HepG2 (cell line): ENCODE data around the gene GSDMA. TPM values are rescaled to one million over a fixed set of nuclear protein-coding genes. Genes with fewer than 3 reads are reported as not detected.
A peak's percentile ranks its signal among the peaks of the same experiment; 100 is the strongest.

Experiments
- ARID5B ChIP-seq: IDR thresholded peaks from 2 replicates; pipeline ENCODE4 v1.4.0; 2020; ENCODE audit warnings: mild to moderate bottlenecking, missing genetic modification reagents
- ATF1 ChIP-seq: IDR thresholded peaks from 2 replicates; pipeline ENCODE4 v1.6.1; 2016; ENCODE audit warnings: mild to moderate bottlenecking, control low read depth
- CBFB ChIP-seq: sonication (generic); formaldehyde crosslinking; IDR thresholded peaks from 2 replicates; pipeline ENCODE4 v1.4.0; 2020; ENCODE audit warnings: missing genetic modification reagents
- DMAP1 ChIP-seq: IDR thresholded peaks from 2 replicates; pipeline ENCODE4 v1.6.1; 2016
- KDM3A ChIP-seq: IDR thresholded peaks from 2 replicates; pipeline ENCODE4 v1.6.1; 2018; ENCODE audit warnings: low read depth, missing compliant biosample characterization
- MED1 ChIP-seq: sonication (generic); formaldehyde crosslinking; IDR thresholded peaks from 2 replicates; pipeline ENCODE4 v1.4.0; 2020; ENCODE audit warnings: missing genetic modification reagents
- MXD1 ChIP-seq: sonication (generic); formaldehyde crosslinking; IDR thresholded peaks from 2 replicates; pipeline ENCODE4 v1.4.0; 2020; ENCODE audit warnings: mild to moderate bottlenecking, missing genetic modification reagents
- MXI1 ChIP-seq: IDR thresholded peaks from 3 replicates; pipeline ENCODE4 v1.6.1; 2012; ENCODE audit warnings: low read depth, low read length, inconsistent platforms, borderline replicate concordance
- SALL1 ChIP-seq: sonication (generic); formaldehyde crosslinking; IDR thresholded peaks from 2 replicates; pipeline ENCODE4 v1.8.0; 2022; ENCODE audit warnings: mild to moderate bottlenecking, missing genetic modification reagents
- ZFYVE20 ChIP-seq: sonication (generic); formaldehyde crosslinking; IDR thresholded peaks from 2 replicates; pipeline ENCODE4 v1.8.0; 2023; ENCODE audit warnings: low read depth, mild to moderate bottlenecking, moderate library complexity, missing genetic modification reagents, borderline replicate concordance
- ZNF124 ChIP-seq: sonication (generic); formaldehyde crosslinking; IDR thresholded peaks from 2 replicates; pipeline ENCODE4 v1.4.0; 2020; ENCODE audit warnings: missing genetic modification reagents
- ZNF17 ChIP-seq: sonication (generic); formaldehyde crosslinking; IDR thresholded peaks from 2 replicates; pipeline ENCODE4 v1.5.0; 2020; ENCODE audit warnings: mild to moderate bottlenecking, missing genetic modification reagents
- ZNF276 ChIP-seq: sonication (generic); formaldehyde crosslinking; IDR thresholded peaks from 2 replicates; pipeline ENCODE4 v1.4.0; 2020; ENCODE audit warnings: mild to moderate bottlenecking, low read depth, missing genetic modification reagents
- ZNF740 ChIP-seq: sonication (generic); formaldehyde crosslinking; IDR thresholded peaks from 2 replicates; pipeline ENCODE4 v1.4.0; 2020; ENCODE audit warnings: missing genetic modification reagents
- ZNF850 ChIP-seq: sonication (generic); formaldehyde crosslinking; conservative IDR thresholded peaks from 2 replicates; pipeline ENCODE4 v1.9.0; 2021; ENCODE audit warnings: mild to moderate bottlenecking, missing genetic modification reagents
- ZSCAN22 ChIP-seq: sonication (generic); formaldehyde crosslinking; IDR thresholded peaks from 2 replicates; pipeline ENCODE4 v1.4.0; 2020; ENCODE audit warnings: mild to moderate bottlenecking, missing genetic modification reagents
- polyA plus RNA-seq, 8 experiments: library from polyadenylated mRNA; depleted of rRNA in 3 of 8; stranded (reverse) in 7 of 8; unstranded in 1 of 8; fragments of >200 nt; fragmentation: Illumina TruSeq in 4 of 8; extraction: Trizol in 4 of 8; gene quantifications; 2 replicates each; pipeline versions ENCODE4 v1.2.1 to v1.2.3, GENCODE V29; 2011 to 2016; ENCODE audit warnings: low read depth in 4 of 8, missing spikeins in 1 of 8, mixed read lengths in 1 of 8; ENCODE audit not compliant: insufficient read depth in 1 of 8
- total RNA-seq, 5 experiments: library from RNA; depleted of rRNA; stranded (reverse); fragments of >200 nt; fragmentation: Illumina TruSeq; extraction: Trizol; gene quantifications; 2 replicates each; pipeline ENCODE4 v1.2.3, GENCODE V29; 2016; ENCODE audit warnings: low read depth in 1 of 5
- TF ChIP-seq, protein P1 (sequence below): sonication (generic); formaldehyde crosslinking; IDR thresholded peaks from 2 replicates; pipeline ENCODE4 v1.8.0; 2022; ENCODE audit warnings: low read depth, missing genetic modification reagents
- TF ChIP-seq, protein P2 (sequence below): sonication (generic); formaldehyde crosslinking; IDR thresholded peaks from 2 replicates; pipeline ENCODE4 v1.5.0; 2020; ENCODE audit warnings: mild to moderate bottlenecking, missing genetic modification reagents

Gene GSDMA
- total and polyA plus RNA-seq, 2 of the 13 experiments (the other 11 are each of a cell fraction or from before 2014, with no cell fraction given), result not detected

- TF ChIP-seq ARID5B (CRISPR knock-in tag), result no peak
- peak; percentile 30; the same call in 1 of the 2 replicates for TF ChIP-seq DMAP1 (CRISPR knock-in tag)
- TF ChIP-seq, protein P1, sequence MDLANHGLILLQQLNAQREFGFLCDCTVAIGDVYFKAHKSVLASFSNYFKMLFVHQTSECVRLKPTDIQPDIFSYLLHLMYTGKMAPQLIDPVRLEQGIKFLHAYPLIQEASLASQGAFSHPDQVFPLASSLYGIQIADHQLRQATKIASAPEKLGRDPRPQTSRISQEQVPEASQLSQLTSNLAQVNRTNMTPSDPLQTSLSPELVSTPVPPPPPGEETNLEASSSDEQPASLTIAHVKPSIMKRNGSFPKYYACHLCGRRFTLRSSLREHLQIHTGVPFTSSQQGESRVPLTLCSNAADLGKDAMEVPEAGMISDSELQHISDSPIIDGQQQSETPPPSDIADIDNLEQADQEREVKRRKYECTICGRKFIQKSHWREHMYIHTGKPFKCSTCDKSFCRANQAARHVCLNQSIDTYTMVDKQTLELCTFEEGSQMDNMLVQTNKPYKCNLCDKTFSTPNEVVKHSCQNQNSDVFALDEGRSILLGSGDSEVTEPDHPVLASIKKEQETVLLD, result no peak
- TF ChIP-seq, protein P2, sequence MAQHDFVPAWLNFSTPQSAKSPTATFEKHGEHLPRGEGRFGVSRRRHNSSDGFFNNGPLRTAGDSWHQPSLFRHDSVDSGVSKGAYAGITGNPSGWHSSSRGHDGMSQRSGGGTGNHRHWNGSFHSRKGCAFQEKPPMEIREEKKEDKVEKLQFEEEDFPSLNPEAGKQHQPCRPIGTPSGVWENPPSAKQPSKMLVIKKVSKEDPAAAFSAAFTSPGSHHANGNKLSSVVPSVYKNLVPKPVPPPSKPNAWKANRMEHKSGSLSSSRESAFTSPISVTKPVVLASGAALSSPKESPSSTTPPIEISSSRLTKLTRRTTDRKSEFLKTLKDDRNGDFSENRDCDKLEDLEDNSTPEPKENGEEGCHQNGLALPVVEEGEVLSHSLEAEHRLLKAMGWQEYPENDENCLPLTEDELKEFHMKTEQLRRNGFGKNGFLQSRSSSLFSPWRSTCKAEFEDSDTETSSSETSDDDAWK, result no peak
- TF ChIP-seq ZNF740 (CRISPR knock-in tag), result no peak; the same call in 1 of the 2 replicates
- peak; percentile 60; the same call in 1 of the 3 replicates for TF ChIP-seq MXI1
- TF ChIP-seq CBFB (CRISPR knock-in tag), result no peak
- no peak; the same call in 1 of the 2 replicates for TF ChIP-seq ZNF124 (CRISPR knock-in tag)
- TF ChIP-seq ZNF17, result no peak
- TF ChIP-seq ZSCAN22 (CRISPR knock-in tag), result no peak
- no peak for TF ChIP-seq ZNF276
- TF ChIP-seq ATF1 (CRISPR knock-in tag), result no peak
- TF ChIP-seq ZNF850 (CRISPR knock-in tag), result 0 out of 2 replicates have a peak, but pooled peaks have one; percentile 5
- no peak for TF ChIP-seq ZFYVE20 (CRISPR knock-in tag)
- TF ChIP-seq MED1, result no peak; the same call in 1 of the 2 replicates
- peak; percentile 76 for TF ChIP-seq SALL1 (CRISPR knock-in tag)
- TF ChIP-seq KDM3A (CRISPR knock-in tag), result peak; percentile 22; the same call in 1 of the 2 replicates
- TF ChIP-seq MXD1, result 0 out of 2 replicates have a peak, but pooled peaks have one; percentile 25
Measured at GRCh38 chr17:39926588-39927100, 36.2 kb upstream of the GSDMA start (continued).
